HG02870 (cell line): Measurements from ENCODE around the gene DDX49.
"Not testable (repeated sequence)": the region's sequence is repeated elsewhere in the genome, so short reads cannot be mapped to it uniquely, and the experiment has no call there.

Experiments used
- ATAC-seq: cut with Tn5 transposase; IDR thresholded peaks from one replicate; pipeline ENCODE4 v1.9.1; 2021; ENCODE audit warnings: mild to moderate bottlenecking, moderate library complexity; ENCODE audit not compliant: unreplicated experiment

The DDX49 gene

DNA sequence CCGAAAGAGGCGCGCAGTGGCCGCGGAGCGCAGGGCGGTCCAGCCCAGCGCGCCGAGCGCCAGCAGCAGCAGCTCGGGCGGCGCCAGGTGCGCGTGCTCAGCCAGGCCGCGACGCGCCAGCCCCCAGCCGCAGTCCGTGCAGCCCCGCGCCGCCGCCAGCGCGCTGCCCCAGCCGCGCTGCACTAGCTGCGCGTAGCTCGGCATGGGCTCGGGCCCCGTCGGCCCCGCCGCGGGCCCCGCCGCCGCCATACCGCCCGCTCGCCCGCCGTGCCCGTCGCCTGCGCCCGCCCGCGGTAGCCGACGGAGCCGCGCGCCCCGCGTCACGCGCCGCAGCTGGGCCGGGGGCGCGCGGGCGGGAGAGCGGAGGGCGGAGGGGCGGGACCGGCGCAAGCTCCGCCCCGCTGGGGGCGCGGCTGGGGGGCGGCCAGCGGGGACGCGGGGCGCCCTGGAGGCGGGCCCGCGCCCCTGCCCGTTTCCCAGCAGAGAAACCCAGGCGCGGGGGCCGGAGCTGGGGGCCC lies 23.6 kb upstream of the DDX49 start, which contains the start of gene CERS1:
Gene CERS1 (minus strand): TSS at position 335 of the 518 bp plus-strand sequence. CDS start 86 bp downstream, at position 249.
- ATAC-seq, result no peak

GRCh38 chr19:18896421-18896841 lies 23.1 kb upstream of the DDX49 start:
- no peak for ATAC-seq

GRCh38 chr19:18897094-18898029 lies 22.2 kb upstream of the DDX49 start:
- ATAC-seq, result no peak

GRCh38 chr19:18898081-18898606 lies 21.4 kb upstream of the DDX49 start:
- no peak for ATAC-seq

DNA sequence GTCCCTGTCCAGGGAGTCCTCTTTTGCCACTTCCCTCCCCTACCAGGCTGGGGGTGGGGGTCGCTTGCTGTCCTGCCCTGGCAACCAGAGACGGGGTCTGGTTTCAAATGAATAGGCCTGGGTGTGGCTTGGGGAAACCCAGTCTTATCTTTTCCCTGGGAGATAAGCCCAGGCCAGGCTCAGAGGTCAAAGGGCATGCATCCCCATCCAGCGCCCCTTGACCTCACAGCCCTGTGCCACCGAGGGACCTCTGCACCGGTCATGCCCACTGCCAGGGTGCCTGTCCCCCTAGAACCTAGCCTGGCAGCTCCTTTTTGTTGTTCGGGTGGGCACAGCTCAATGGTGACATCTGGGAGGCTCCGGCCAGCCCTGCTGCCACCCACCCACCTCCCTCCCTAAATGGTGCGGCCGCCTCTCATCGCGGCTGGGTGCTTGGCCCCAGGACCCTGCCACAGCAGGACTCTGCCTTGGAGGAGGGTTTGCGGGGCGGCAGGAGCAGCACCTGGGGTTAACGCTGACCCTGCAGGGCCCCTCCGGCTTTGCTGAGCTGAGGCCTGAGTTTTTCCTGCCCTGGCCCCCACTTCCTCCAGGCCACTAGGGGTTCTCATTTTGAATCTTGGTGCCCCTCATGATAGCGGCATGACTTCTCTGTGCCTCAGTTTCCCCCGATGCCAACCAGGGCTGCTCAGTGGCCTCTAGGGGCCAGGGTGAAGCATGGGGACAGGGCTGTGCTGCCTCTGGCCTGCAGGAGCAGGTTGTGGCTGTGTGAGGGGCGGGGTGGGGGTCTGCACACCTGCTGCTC lies 20.7 kb upstream of the DDX49 start:
- no peak for ATAC-seq

DNA sequence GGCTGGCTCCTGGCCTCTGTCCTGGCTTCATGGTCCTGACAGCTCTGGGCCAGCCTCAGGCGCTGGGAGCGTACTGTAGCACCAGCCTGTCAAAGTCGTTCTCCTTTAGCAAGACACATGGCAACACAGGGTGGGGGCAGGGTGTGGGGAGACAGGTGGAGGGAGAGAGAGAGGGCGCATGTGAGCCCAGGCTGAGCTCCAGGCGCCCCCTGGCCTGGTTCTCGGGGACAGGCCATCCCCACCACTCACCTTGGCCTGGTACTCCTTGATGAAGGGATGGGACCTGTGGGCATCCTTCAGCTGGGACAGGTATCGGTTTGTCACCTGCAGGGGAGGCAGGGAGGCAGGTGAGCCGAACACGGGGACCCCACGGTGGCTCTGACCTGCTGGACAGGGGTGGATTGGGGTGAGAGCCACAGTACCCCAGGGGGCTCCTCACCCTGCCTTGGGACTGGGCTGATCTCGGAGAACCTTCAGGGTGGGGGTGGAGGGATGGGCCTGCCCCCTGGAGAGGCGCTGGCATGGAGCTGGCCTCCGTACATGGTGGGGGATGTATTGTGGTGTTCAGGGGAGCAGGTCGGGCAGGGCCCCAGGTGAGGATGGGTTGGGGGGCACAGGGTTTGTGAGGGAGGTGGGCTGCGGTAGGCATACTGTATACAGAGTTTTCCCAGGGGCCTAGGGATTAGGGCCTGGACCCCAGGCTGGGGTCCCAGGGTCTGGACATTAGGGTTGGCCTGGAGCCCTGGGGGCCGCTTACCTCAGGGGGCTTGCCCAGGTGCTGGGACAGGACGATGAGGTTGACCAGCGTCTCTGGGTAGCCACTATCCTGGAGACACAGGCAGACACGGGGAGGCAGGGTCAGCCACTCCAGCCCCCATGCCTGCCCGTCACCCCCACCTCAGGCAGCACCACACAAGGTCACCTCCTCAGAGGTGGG lies 19.6 kb upstream of the DDX49 start:
- ATAC-seq, result no peak

GRCh38 chr19:18900700-18901481 lies 18.6 kb upstream of the DDX49 start:
- no peak for ATAC-seq

- ATAC-seq, result no peak
Observed at GRCh38 chr19:18901491-18901890, 18.0 kb upstream of the DDX49 start.

GRCh38 chr19:18902519-18902918 lies 17.0 kb upstream of the DDX49 start:
- ATAC-seq, result not testable (repeated sequence)

DNA sequence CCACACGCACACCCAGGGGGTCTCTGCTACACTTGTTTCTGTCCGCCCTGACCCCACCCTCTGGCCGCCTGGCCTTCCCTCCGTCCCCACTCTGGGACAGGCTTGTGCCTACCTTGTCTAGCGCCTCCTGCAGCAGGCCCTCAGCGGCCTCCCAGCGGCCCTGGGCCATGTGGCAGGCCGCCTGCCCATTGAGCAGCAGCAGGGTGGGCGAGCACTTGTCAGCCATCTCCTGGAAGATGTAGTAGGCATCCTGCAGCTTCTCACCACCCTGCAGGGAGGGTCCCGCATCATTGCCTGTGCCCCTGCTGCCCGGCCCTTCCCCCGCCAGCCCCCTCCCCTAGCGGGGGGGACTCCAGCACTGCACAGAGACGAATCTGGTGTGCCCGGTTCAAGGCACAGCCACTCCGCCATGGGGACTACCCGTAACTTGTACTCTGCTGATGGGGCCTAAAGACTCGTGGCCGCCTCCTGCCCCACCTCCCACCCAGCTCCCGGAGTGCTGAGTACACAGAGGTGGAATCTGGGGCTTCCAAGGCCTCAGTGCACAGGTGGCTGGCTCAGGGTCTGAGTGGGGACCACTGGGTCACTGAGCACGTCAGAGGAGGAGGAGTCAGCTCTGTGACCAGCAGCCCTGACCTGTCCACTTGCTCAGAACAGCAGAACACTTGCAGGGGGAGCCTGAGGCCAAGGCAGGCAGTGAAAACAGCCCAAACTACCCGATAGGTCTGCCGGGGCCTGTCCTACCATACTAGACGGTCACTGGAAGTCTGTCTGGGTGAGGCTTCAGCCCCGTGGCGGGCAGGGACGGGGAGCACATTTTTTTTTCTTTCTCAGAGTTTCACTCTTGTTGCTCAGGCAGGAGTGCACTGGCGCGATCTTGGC lies 16.1 kb upstream of the DDX49 start:
- no peak for ATAC-seq

- no peak for ATAC-seq
Observed at GRCh38 chr19:18904334-18905057, 15.0 kb upstream of the DDX49 start.

GRCh38 chr19:18905058-18905456 lies 14.5 kb upstream of the DDX49 start:
- ATAC-seq, result no peak

DNA sequence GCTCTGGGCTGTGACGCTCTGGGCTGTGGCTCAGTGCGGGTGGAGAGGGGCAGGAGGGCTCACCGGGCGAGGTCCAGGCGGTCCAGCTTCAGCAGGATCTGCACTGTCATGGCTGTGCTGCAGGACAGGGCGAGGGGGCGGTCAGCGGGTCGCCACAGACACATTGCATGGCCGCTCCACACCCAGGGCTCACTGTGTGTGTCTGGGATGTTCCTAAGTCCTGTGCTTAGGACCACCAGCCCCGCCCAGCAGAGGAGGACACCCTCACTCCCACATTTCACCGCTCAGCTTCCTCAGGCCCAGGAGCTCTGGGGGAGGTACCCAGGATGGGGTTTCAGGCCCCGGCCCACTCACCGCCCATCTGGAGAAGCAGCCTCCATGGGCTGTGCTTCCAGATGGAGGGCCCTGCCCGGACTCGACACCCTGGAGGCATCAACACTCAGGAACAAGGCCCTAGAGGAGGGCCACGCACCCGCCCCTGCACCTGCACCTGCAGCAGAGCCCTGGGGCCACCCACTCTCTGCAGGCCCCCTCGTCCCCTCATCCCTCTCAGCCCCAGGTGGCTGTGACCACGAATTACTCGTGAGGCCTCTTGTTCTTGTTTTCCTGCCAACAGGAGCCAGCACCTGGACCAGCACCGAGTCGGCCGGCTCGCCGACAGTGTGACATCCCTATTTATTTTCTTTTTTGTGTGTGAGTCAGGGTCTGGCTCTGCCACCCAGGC lies 13.8 kb upstream of the DDX49 start:
- no peak for ATAC-seq

GRCh38 chr19:18906605-18907519 lies 12.7 kb upstream of the DDX49 start:
- ATAC-seq, result no peak

DNA sequence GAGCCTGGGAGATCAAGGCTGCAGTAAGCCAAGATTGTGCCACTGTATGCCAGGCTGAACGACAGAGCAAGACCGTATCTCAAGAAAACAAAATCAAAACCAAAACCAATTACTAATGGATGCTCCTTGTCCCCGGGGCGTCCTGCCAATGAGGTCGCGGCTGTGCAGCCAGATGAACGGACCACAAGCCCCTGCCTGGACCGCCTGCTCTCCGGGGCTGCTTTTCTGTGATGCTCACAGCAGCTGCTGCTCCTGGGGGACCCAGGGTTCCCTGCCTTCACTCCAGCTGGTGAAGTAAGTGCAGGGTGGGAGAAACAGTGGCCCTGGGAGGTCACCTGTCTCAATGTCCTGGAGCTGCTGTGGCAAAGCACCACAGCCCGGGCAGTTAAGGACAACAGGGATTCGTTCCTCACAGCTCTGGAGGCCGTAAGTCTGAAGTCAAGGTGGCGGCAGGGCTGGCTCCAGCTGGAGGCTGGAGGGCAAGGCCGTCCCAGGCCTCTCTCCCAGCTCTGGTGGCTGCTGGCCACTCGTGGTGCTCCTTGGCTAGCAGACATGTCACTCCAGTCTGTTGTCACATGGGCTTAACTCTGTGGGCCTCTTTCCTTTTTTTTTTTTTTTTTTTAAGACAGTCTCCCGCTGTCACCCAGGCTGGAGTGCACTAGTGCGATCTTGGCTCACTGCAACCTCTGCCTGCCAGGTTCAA lies 10.4 kb upstream of the DDX49 start:
- ATAC-seq, result no peak
